Cardiac fibroblast (primary cell): ENCODE measurements around the gene PLCL2.

Experiments
- DNase-seq, 2 donors: peaks; one replicate each; pipeline versions ENCODE4 v3.0.0 to v3.0.0-alpha.2; 2010; ENCODE audit warnings: low read depth in 2 of 2
- H3K4me3 ChIP-seq, 2 donors: replicated peaks in 1 of 2; 1 replicate in 1 of 2; 2 replicates in 1 of 2; pipeline ENCODE4 v1.5.1; 2011; ENCODE audit warnings: low read depth in 2 of 2, low read length in 2 of 2, mild to moderate bottlenecking in 2 of 2, moderate library complexity in 1 of 2
- TF ChIP-seq, protein P1 (sequence below): IDR thresholded peaks from one replicate; pipeline ENCODE4 v1.5.1; 2011; ENCODE audit warnings: low read depth, mild to moderate bottlenecking, low read length, inconsistent platforms

The PLCL2 gene

DNA sequence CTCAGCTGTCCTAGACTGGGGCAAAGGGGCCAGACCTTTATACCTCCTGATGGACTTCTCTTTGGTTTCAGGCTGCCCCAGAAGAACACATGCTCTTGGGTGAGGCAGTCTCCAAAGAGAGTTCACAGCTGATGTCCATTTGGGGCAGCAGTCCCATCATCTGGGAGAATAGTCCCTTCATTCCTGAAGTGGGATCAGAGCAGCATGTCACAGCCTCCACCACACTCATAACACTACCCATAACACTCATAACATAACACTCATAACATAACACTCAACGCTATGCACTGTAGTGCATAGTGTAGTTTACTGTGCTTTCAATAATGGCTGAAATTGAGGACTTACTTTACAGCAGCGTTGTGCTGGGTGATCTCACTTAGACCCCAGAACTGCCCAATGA, 36.7 kb upstream of the PLCL2 start:
- no peak for DNase-seq
- TF ChIP-seq, protein P1, sequence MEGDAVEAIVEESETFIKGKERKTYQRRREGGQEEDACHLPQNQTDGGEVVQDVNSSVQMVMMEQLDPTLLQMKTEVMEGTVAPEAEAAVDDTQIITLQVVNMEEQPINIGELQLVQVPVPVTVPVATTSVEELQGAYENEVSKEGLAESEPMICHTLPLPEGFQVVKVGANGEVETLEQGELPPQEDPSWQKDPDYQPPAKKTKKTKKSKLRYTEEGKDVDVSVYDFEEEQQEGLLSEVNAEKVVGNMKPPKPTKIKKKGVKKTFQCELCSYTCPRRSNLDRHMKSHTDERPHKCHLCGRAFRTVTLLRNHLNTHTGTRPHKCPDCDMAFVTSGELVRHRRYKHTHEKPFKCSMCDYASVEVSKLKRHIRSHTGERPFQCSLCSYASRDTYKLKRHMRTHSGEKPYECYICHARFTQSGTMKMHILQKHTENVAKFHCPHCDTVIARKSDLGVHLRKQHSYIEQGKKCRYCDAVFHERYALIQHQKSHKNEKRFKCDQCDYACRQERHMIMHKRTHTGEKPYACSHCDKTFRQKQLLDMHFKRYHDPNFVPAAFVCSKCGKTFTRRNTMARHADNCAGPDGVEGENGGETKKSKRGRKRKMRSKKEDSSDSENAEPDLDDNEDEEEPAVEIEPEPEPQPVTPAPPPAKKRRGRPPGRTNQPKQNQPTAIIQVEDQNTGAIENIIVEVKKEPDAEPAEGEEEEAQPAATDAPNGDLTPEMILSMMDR: no peak
- no peak overlapping the region for H3K4me3 ChIP-seq

DNA sequence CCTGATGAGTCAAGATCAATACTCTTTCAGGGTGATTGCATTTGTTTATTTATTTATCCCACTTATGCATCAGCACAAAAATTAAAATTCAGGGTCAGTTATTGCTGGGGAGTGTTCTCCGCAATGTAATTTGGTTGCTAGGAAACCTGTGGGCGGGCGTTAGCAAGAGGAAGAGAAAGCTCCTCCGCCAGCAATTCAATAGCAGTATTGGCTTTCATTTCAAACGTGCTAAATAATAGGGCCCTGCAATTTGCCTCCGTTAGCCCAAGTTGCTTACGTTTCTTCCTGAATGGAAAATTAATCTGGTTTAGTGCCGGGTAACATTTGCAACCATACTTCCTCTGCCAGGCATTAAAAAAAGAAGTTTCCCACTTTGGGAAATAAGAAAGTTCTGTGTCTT, 35.5 kb upstream of the PLCL2 start:
- DNase-seq: peak; percentile 46 to 53
- H3K4me3 ChIP-seq: no peak overlapping the region
- TF ChIP-seq, protein P1: no peak

DNA sequence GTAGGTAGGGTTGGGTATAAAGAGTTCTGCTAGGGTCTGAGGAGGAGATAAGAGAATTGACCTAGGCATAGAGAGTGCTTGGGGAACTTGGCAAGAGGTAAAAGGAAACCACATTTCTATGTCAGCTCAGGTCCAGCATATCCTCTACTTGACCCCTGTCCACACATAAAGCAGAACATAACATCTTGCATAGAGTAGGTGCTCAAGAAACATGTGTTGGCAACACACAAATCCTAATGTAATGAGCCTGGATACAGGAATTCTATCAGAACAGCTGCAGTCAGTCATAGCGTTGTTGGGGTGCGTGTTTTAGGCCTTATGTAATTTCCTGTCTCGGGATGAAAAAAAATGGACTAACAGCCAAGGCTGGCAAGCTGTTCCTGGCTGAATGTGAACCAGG, 35.0 kb upstream of the PLCL2 start:
- TF ChIP-seq, protein P1: no peak
- H3K4me3 ChIP-seq: no peak overlapping the region
- DNase-seq: peak; percentile 83 to 86

DNA sequence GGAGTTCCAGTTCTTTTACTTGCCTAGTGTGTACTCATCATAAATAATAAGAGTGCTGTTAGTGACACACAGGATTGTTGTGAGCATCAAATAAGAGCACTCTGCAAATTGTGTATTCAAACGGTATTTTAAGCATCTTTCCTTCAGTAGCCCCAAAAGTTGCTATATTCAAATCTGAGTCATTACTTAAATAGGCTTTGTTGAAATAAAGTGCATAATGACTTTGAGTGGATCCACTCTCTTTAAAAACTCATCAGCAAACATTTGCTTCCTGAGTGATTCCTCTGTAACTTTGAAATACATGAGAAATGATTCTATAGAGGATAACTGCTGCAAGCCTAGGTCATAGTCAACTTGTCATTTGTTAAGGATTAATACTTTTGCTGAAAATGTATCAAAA, 29.3 kb upstream of the PLCL2 start:
- DNase-seq: no peak
- TF ChIP-seq, protein P1: no peak
- H3K4me3 ChIP-seq: no peak overlapping the region

DNA sequence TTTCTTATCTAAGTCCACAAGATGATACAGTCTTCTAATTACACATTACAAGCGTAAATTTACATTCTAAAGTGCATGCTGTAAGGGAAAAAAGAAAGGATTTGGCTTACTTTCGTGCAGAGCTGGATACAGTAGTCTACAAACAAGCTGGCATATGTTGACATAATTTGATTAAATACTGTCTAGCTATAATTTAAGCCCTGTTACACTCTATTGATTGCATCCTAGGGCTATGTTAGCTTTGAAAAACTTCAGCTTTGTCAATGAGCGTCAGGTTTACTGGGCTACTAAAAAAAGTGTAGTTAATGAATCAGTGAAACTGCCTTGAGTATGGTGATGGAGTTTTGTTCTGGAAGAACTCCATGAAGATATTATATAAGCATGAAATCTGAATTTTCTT, 24.5 kb upstream of the PLCL2 start:
- no peak overlapping the region for H3K4me3 ChIP-seq
- DNase-seq: no peak
- TF ChIP-seq, protein P1: no peak

DNA sequence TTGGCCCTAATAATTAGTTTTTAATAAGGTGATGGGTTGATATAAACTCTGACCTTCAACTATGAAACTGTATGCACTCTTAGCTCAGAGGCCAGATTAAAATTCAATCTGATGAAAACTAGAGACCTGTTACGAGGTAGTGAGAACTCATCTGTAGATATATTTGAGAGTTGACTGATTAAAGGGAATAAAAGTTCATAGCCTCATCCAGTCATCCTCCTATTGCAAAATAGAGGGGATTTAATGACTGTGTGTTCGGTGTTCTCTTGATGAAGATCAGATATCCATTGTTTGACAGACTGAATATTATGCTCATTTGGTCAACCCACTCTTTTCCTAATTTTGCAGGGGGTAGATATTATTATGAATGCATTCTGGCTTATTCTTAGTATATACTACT, 23.3 kb upstream of the PLCL2 start:
- DNase-seq: no peak
- TF ChIP-seq, protein P1: no peak
- no peak overlapping the region for H3K4me3 ChIP-seq

DNA sequence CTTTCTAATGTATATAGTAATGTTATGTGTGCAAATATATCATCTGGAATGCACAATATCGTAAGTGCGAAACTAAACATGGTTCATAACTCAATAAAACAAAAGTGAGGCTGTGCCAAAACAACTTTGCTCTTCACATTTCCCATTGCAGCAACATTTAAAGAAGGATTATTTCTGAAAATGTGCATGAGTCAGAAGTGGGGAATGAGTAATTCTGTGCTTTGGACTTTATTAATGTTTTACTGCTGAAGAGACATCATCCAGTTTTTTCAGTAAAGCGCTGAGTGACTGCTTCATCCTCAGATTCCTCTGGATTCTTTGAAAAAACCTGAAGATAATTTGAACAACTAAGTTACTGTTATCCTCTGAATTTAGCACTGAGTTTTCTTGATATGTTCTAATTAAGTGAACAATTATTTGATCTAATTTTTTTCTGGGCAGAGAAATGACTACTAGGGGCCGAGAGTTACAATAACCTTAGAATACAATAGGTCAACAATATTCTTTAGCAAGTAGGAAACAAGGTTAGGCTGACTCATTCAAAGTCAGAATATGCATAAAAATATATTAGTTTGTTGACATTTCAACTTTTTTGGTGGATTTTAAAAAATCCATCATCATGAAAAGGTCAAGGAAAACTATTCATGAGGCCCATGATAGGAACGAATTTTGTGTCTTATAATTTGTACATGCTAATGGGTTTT, 20.0 kb upstream of the PLCL2 start:
- TF ChIP-seq, protein P1: no peak
- H3K4me3 ChIP-seq: no peak overlapping the region
- DNase-seq: peak; percentile 65 to 79
